Measurements from ENCODE around the gene STXBP6.

- TF ChIP-seq POLR2A (IDR thresholded peaks at IDR 0.05) (no peak), CTCF (IDR thresholded peaks at IDR 0.05) (no peak)
Measured at GRCh38 chr14:25055005-25055404, 5.1 kb upstream of the STXBP6 start.

Measured in uterus (tissue), 2 donors.